SK-N-SH (cell line): ENCODE data around the gene SLX4IP. TPM values are rescaled to one million over a fixed set of nuclear protein-coding genes. Genes with fewer than 3 reads are reported as not detected.

ENCODE experiments used
- CTCF ChIA-PET: fragments of 300-600, 350-600 bp; formaldehyde crosslinking; extraction: SDS; loops from one replicate; lab custom pipeline; 2021; lab: Yijun Ruan, JAX
- POLR2A ChIA-PET: fragments of 350-600 bp; sonication (Branson Sonifier 250); formaldehyde crosslinking; extraction: SDS; loops from one replicate; lab custom pipeline; 2020; ENCODE audit warnings: antibody characterized with exemption, inconsistent platforms; lab: Yijun Ruan, JAX
- DNase-seq: peaks from one replicate; pipeline ENCODE4 v3.0.0; 2012
- H2AFZ ChIP-seq: fragments of 200-600 bp; sonication (generic); 2 replicates; pipeline ENCODE4 v1.8.1; 2016; ENCODE audit warnings: antibody characterized with exemption, mild to moderate bottlenecking, low read depth
- H3F3A ChIP-seq: fragments of 200-600 bp; sonication (generic); replicated peaks from 2 replicates; pipeline ENCODE3; 2016; ENCODE audit warnings: antibody characterized with exemption, mild to moderate bottlenecking; ENCODE audit not compliant: insufficient read depth
- H3K27ac ChIP-seq, 2 experiments: fragments of 200-500 bp in 1 of 2; fragments of 200-600 bp in 1 of 2; sonication (Bioruptor generic) in 1 of 2; sonication (generic), shearing (Covaris generic) in 1 of 2; 2 replicates each; pipeline versions ENCODE4 v1.5.1 to v1.6.1; 2014 to 2016; ENCODE audit warnings: low read depth in 2 of 2, inconsistent platforms in 1 of 2, low read length in 1 of 2, mild to moderate bottlenecking in 1 of 2, mixed read lengths in 1 of 2
- H3K27me3 ChIP-seq: fragments of 200-600 bp; sonication (generic), shearing (Covaris generic); 2 replicates; pipeline ENCODE4 v1.6.1; 2016; ENCODE audit warnings: mixed run types; ENCODE audit not compliant: insufficient read depth
- H3K36me3 ChIP-seq, 2 experiments: fragments of 200-500 bp in 1 of 2; fragments of 200-600 bp in 1 of 2; sonication (Bioruptor generic) in 1 of 2; sonication (generic) in 1 of 2; replicated peaks in 1 of 2; 2 replicates each; pipeline versions ENCODE3 to v1.5.1; 2014 to 2016; ENCODE audit warnings: low read length in 1 of 2, mild to moderate bottlenecking in 1 of 2; ENCODE audit not compliant: insufficient read depth in 2 of 2, control insufficient read depth in 1 of 2
- H3K4me1 ChIP-seq, 2 experiments: fragments of 200-500 bp in 1 of 2; fragments of 200-600 bp in 1 of 2; sonication (Bioruptor generic) in 1 of 2; sonication (generic), shearing (Covaris generic) in 1 of 2; 2 replicates each; pipeline versions ENCODE4 v1.5.1 to v1.6.1; 2014 to 2016; ENCODE audit warnings: low read depth in 1 of 2, low read length in 1 of 2, mixed run types in 1 of 2; ENCODE audit not compliant: insufficient read depth in 2 of 2, control insufficient read depth in 1 of 2
- H3K4me2 ChIP-seq: fragments of 200-600 bp; sonication (generic), shearing (Covaris generic); 2 replicates; pipeline ENCODE4 v1.6.1; 2017; ENCODE audit warnings: mixed run types
- H3K4me3 ChIP-seq, 2 experiments: fragments of 200-500 bp in 1 of 2; fragments of 200-600 bp in 1 of 2; sonication (Bioruptor generic) in 1 of 2; sonication (generic), shearing (Covaris generic) in 1 of 2; 2 replicates each; pipeline versions ENCODE4 v1.5.1 to v1.8.1; 2014 to 2016; ENCODE audit warnings: low read depth in 2 of 2, inconsistent platforms in 1 of 2, low read length in 1 of 2, mild to moderate bottlenecking in 1 of 2, mixed read lengths in 1 of 2, moderate library complexity in 1 of 2
- H3K79me2 ChIP-seq: fragments of 200-600 bp; sonication (generic); 2 replicates; pipeline ENCODE4 v1.8.1; 2017; ENCODE audit warnings: mild to moderate bottlenecking; ENCODE audit not compliant: insufficient read depth
- H3K9ac ChIP-seq: fragments of 200-600 bp; sonication (generic); 2 replicates; pipeline ENCODE4 v1.6.1; 2017; ENCODE audit warnings: mixed run types
- H3K9me2 ChIP-seq: fragments of 200-600 bp; sonication (generic); 2 replicates; pipeline ENCODE4 v1.6.1; 2017; ENCODE audit warnings: mixed run types
- H3K9me3 ChIP-seq: fragments of 200-600 bp; sonication (generic); 2 replicates; pipeline ENCODE4 v1.6.1; 2017; ENCODE audit warnings: mixed run types, mild to moderate bottlenecking, moderate library complexity
- H4K20me1 ChIP-seq: fragments of 200-600 bp; sonication (generic); 2 replicates; pipeline ENCODE4 v1.6.1; 2017; ENCODE audit warnings: mild to moderate bottlenecking, mixed run types; ENCODE audit not compliant: insufficient read depth
- CHD2 ChIP-seq: fragments of 150-350 bp; IDR thresholded peaks from 2 replicates; pipeline ENCODE4 v1.6.1; 2018; ENCODE audit warnings: low read length; ENCODE audit not compliant: partially characterized antibody
- EP300 ChIP-seq, 2 experiments: IDR thresholded peaks; 2 replicates each; pipeline versions ENCODE4 v1.4.0 to v1.6.1; 2012; ENCODE audit warnings: borderline replicate concordance in 1 of 2, low read depth in 1 of 2, low read length in 1 of 2
- FOSL2 ChIP-seq: IDR thresholded peaks from 2 replicates; pipeline ENCODE4 v1.4.0; 2012; ENCODE audit warnings: low read depth, mild to moderate bottlenecking, moderate library complexity, borderline replicate concordance
- FOXM1 ChIP-seq: IDR thresholded peaks from 2 replicates; pipeline ENCODE4 v1.4.0; 2012; ENCODE audit warnings: low read depth, mild to moderate bottlenecking
- MXI1 ChIP-seq: IDR thresholded peaks from 2 replicates; pipeline ENCODE4 v1.6.1; 2012; ENCODE audit warnings: mild to moderate bottlenecking, low read depth, low read length, improper control_type of control experiment
- NFIC ChIP-seq: IDR thresholded peaks from 2 replicates; pipeline ENCODE4 v1.4.0; 2012; ENCODE audit warnings: borderline replicate concordance
- RAD21 ChIP-seq: IDR thresholded peaks from 2 replicates; pipeline ENCODE4 v1.6.1; 2012; ENCODE audit warnings: mild to moderate bottlenecking, low read length
- RFX5 ChIP-seq: IDR thresholded peaks from 2 replicates; pipeline ENCODE4 v1.6.1; 2012; ENCODE audit warnings: mild to moderate bottlenecking, improper control_type of control experiment, low read length
- RXRA ChIP-seq: IDR thresholded peaks from 2 replicates; pipeline ENCODE4 v1.4.0; 2012; ENCODE audit warnings: low read depth, mild to moderate bottlenecking, borderline replicate concordance
- SMC3 ChIP-seq: IDR thresholded peaks from 2 replicates; pipeline ENCODE4 v1.6.1; 2012; ENCODE audit warnings: low read depth, low read length, improper control_type of control experiment
- WGBS: methylation state at CpG from one replicate; pipeline ENCODE4 v1.1.6; 2017; ENCODE audit warnings: low lambda C conversion rate; 5-methylcytosine and 5-hydroxymethylcytosine counted together
- polyA plus RNA-seq, 3 experiments: library from polyadenylated mRNA; depleted of rRNA; stranded (reverse); fragments of >200 nt; gene quantifications; 2 replicates each; pipeline ENCODE4 v1.2.3, GENCODE V29; 2012
- TF ChIP-seq, protein P1 (sequence below): IDR thresholded peaks from 2 replicates; pipeline ENCODE4 v1.4.0; 2012; ENCODE audit warnings: low read depth, borderline replicate concordance
- TF ChIP-seq, protein P2 (sequence below): IDR thresholded peaks from 2 replicates; pipeline ENCODE4; 2012
- TF ChIP-seq, protein P3 (sequence below): IDR thresholded peaks from 2 replicates; pipeline ENCODE4 v1.6.1; 2012; ENCODE audit warnings: mild to moderate bottlenecking, low read depth, low read length, moderate library complexity
- TF ChIP-seq, protein P4 (sequence below): IDR thresholded peaks from 2 replicates; pipeline ENCODE4 v1.4.0; 2012; ENCODE audit warnings: low read depth
- TF ChIP-seq, protein P5 (sequence below): fragments of 200-600 bp; sonication (generic); IDR thresholded peaks from 2 replicates; pipeline ENCODE4 v1.6.1; 2017; ENCODE audit warnings: antibody characterized with exemption, mild to moderate bottlenecking, moderate library complexity
- TF ChIP-seq, protein P6 (sequence below): fragments of 150-350 bp; IDR thresholded peaks from 2 replicates; pipeline ENCODE4 v1.6.1; 2016; ENCODE audit warnings: mild to moderate bottlenecking, low read depth, low read length

The SLX4IP gene
- polyA plus RNA-seq, 1 of the 3 experiments (the other 2 are of a cell fraction): 1.3 TPM

DNA sequence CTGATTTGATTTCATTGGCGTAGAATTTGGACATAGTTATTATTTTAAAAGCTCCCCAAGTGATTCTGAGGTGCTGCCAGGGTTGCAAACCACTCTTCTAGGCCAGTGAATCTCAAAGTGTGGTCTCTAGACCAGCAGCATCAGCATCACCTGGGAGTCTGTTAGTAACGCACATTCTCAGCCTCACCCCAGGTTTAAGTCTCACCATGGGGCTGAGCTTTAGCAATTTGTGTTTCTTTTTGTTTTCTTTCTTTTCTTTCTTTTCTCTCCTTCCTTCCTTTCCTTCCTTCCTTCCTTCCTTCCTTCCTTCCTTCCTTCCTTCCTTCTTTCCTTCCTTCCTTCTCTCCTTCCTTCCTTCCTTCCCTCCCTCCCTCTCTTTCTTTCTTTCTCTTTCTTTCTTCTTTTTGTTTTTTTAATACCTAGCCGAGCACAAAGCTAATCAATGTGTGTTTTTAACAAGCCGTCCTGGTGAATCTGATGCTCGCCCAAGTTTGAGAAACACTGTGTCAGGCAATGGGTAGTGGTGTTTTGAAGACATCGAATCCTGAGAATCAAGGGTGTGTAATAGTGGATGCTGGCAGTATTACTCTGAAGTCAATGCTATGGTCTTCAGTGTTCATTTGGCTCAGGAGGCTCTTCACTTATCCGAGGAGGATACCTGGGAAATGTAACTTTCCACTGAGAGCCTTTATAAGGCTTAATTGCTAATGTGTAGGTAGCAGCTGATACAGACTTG, 104.9 kb downstream of the SLX4IP start:
- peaks cover 2 to 41% of the 10 kb centered on the region in 2 experiments; a peak in 2 of 4 replicates for H3K4me1 ChIP-seq
- 94% methylated on average over 7 of the region's 7 CpGs for WGBS
- H3K4me3 ChIP-seq: no peak overlapping the region
- H3K9me2 ChIP-seq: no peaks in the 10 kb centered on the region
- no peaks in the 10 kb centered on the region for H3K27me3 ChIP-seq
- H3K27ac ChIP-seq: peak overlapping the region in 1 of 2 experiments; percentile 92; a peak in 2 of 4 replicates
- peak overlapping the region; percentile 38; the same call in 1 of the 2 replicates for H3K4me2 ChIP-seq
- H3F3A ChIP-seq: peaks cover 15% of the 10 kb centered on the region
- H3K9ac ChIP-seq: peak overlapping the region; percentile 20; the same call in 1 of the 2 replicates
- no peaks in the 10 kb centered on the region for H4K20me1 ChIP-seq
- ChIA-PET CTCF (interaction anchor here (1.9 kb wide), 1 partner anchor 13 kb away, joined by 4 read pairs; no protein-coding TSS in a partner anchor), POLR2A (no interaction called here)
- H3K79me2 ChIP-seq: no peaks in the 10 kb centered on the region
- no peaks in the 10 kb centered on the region for H3K9me3 ChIP-seq
- no peak overlapping the region for H2AFZ ChIP-seq
- DNase-seq: no peak
- TF ChIP-seq FOSL2: no peak
- TF ChIP-seq, protein P1, sequence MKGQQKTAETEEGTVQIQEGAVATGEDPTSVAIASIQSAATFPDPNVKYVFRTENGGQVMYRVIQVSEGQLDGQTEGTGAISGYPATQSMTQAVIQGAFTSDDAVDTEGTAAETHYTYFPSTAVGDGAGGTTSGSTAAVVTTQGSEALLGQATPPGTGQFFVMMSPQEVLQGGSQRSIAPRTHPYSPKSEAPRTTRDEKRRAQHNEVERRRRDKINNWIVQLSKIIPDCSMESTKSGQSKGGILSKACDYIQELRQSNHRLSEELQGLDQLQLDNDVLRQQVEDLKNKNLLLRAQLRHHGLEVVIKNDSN: no peak
- TF ChIP-seq, protein P2, sequence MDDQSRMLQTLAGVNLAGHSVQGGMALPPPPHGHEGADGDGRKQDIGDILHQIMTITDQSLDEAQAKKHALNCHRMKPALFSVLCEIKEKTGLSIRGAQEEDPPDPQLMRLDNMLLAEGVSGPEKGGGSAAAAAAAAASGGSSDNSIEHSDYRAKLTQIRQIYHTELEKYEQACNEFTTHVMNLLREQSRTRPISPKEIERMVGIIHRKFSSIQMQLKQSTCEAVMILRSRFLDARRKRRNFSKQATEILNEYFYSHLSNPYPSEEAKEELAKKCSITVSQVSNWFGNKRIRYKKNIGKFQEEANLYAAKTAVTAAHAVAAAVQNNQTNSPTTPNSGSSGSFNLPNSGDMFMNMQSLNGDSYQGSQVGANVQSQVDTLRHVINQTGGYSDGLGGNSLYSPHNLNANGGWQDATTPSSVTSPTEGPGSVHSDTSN: no peak
- TF ChIP-seq, protein P3, sequence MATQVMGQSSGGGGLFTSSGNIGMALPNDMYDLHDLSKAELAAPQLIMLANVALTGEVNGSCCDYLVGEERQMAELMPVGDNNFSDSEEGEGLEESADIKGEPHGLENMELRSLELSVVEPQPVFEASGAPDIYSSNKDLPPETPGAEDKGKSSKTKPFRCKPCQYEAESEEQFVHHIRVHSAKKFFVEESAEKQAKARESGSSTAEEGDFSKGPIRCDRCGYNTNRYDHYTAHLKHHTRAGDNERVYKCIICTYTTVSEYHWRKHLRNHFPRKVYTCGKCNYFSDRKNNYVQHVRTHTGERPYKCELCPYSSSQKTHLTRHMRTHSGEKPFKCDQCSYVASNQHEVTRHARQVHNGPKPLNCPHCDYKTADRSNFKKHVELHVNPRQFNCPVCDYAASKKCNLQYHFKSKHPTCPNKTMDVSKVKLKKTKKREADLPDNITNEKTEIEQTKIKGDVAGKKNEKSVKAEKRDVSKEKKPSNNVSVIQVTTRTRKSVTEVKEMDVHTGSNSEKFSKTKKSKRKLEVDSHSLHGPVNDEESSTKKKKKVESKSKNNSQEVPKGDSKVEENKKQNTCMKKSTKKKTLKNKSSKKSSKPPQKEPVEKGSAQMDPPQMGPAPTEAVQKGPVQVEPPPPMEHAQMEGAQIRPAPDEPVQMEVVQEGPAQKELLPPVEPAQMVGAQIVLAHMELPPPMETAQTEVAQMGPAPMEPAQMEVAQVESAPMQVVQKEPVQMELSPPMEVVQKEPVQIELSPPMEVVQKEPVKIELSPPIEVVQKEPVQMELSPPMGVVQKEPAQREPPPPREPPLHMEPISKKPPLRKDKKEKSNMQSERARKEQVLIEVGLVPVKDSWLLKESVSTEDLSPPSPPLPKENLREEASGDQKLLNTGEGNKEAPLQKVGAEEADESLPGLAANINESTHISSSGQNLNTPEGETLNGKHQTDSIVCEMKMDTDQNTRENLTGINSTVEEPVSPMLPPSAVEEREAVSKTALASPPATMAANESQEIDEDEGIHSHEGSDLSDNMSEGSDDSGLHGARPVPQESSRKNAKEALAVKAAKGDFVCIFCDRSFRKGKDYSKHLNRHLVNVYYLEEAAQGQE: no peak
- no peak for TF ChIP-seq MXI1
- no peak for TF ChIP-seq SMC3
- TF ChIP-seq RXRA: no peak
- TF ChIP-seq, protein P4, sequence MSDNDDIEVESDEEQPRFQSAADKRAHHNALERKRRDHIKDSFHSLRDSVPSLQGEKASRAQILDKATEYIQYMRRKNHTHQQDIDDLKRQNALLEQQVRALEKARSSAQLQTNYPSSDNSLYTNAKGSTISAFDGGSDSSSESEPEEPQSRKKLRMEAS: no peak
- no peak for TF ChIP-seq FOXM1
- TF ChIP-seq, protein P5, sequence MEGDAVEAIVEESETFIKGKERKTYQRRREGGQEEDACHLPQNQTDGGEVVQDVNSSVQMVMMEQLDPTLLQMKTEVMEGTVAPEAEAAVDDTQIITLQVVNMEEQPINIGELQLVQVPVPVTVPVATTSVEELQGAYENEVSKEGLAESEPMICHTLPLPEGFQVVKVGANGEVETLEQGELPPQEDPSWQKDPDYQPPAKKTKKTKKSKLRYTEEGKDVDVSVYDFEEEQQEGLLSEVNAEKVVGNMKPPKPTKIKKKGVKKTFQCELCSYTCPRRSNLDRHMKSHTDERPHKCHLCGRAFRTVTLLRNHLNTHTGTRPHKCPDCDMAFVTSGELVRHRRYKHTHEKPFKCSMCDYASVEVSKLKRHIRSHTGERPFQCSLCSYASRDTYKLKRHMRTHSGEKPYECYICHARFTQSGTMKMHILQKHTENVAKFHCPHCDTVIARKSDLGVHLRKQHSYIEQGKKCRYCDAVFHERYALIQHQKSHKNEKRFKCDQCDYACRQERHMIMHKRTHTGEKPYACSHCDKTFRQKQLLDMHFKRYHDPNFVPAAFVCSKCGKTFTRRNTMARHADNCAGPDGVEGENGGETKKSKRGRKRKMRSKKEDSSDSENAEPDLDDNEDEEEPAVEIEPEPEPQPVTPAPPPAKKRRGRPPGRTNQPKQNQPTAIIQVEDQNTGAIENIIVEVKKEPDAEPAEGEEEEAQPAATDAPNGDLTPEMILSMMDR: no peak
- TF ChIP-seq CHD2: no peak
- TF ChIP-seq RAD21: no peak
- TF ChIP-seq NFIC: no peak
- TF ChIP-seq, protein P6, sequence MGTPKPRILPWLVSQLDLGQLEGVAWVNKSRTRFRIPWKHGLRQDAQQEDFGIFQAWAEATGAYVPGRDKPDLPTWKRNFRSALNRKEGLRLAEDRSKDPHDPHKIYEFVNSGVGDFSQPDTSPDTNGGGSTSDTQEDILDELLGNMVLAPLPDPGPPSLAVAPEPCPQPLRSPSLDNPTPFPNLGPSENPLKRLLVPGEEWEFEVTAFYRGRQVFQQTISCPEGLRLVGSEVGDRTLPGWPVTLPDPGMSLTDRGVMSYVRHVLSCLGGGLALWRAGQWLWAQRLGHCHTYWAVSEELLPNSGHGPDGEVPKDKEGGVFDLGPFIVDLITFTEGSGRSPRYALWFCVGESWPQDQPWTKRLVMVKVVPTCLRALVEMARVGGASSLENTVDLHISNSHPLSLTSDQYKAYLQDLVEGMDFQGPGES: no peak
- TF ChIP-seq RFX5: no peak
- no peak for TF ChIP-seq EP300 (IDR thresholded peaks at IDR 0.05; ENCODE audit: borderline replicate concordance in 1 of 2, low read depth in 1 of 2, low read length in 1 of 2)
- H3K36me3 ChIP-seq: no peaks in the 10 kb centered on the region
